NT2/D1 (cell line): ENCODE data around the gene GLIS2.

Source experiments
- SUZ12 ChIP-seq: IDR thresholded peaks from 2 replicates; pipeline ENCODE4 v1.6.1; 2011; ENCODE audit not compliant: insufficient read length, insufficient read depth; ENCODE audit errors: extremely low read depth
- YY1 ChIP-seq: IDR thresholded peaks from 2 replicates; pipeline ENCODE4 v1.6.1; 2011; ENCODE audit not compliant: insufficient read length, insufficient read depth

DNA sequence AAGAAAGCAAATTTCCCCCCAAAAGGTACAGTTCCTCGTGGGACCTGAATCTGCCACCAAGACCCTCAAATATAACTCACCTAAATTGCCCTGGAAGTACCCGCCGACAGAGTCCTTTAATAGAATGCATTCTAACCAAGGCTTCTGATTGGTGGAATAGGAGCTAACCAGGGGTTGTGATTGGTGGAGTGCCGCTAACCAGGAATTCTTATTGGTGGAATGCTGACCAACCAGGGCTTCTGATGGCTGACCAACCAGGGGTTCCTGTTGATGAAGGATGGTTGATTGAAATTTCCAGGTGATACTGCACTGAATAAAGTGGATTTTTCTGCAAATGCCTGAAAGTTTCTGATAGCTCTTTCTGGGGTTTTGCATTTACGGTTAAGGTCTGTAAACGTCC, 49.5 kb upstream of the GLIS2 start:
- TF ChIP-seq YY1 (no peak), SUZ12 (no peak)
